ENCODE data around the gene LRRC53. TPM values are rescaled to one million over a fixed set of nuclear protein-coding genes. Genes with fewer than 3 reads are reported as not detected.

LRRC53 gene
- total RNA-seq, 1 donor from 2014 or later = not detected

- TF ChIP-seq CTCF (IDR thresholded peaks at IDR 0.05) = no peak
- Mint-ChIP-seq H3K4me3 (no peak overlapping the region), H3K27me3 (no peaks in the 10 kb centered on the region), H3K9me3 (no peaks in the 10 kb centered on the region), H3K4me1 (no peaks in the 10 kb centered on the region), H3K36me3 (ENCODE audit: low read depth) (no peaks in the 10 kb centered on the region), H3K27ac (no peak overlapping the region)
- CTCF ChIA-PET = no interaction called here
- ATAC-seq (ENCODE audit: low read depth) = no peak
- DNase-seq = no peak
- POLR2A ChIA-PET = no interaction called here
- intact Hi-C loops (cut with micrococcal nuclease) = no loop called here
These were observed 19.4 kb upstream of the LRRC53 start for GRCh38 chr1:74531796-74532195.

DNA sequence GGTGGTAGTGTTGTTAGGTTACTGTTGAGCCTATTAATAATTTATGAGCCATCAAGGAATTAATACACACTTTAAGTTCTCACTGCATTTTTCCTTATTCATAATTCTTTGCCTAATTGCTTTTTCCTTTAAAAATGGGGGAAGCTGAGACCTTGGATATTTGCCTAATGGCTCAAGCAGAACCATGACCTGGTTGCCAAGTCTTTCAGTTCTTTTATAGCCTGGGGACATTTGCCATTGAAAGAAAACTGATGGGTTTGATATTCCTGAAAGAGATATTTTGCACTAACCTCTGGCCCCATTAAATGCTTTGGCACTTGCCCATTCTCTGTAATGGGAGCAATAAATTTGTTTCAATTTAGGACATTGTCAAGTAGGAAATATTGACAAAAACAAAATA, 18.5 kb upstream of the LRRC53 start:
- no peaks in the 10 kb centered on the region for H3K27me3 Mint-ChIP-seq
- no peak overlapping the region for H3K27ac Mint-ChIP-seq
- no peak for TF ChIP-seq CTCF (IDR thresholded peaks at IDR 0.05)
- intact Hi-C loops (cut with micrococcal nuclease) = no loop called here
- H3K4me3 Mint-ChIP-seq = no peak overlapping the region
- no peaks in the 10 kb centered on the region for H3K9me3 Mint-ChIP-seq
- ChIA-PET POLR2A (no interaction called here), CTCF (no interaction called here)
- ATAC-seq (ENCODE audit: low read depth) (no peak), DNase-seq (no peak)
- no peaks in the 10 kb centered on the region for H3K4me1 Mint-ChIP-seq
- no peaks in the 10 kb centered on the region for H3K36me3 Mint-ChIP-seq (ENCODE audit: low read depth)

- Mint-ChIP-seq H3K27ac (no peak overlapping the region), H3K36me3 (ENCODE audit: low read depth) (no peaks in the 10 kb centered on the region), H3K4me1 (no peaks in the 10 kb centered on the region), H3K9me3 (no peaks in the 10 kb centered on the region), H3K4me3 (no peak overlapping the region), H3K27me3 (no peaks in the 10 kb centered on the region)
- ChIA-PET CTCF (no interaction called here), POLR2A (no interaction called here)
- no peak for TF ChIP-seq CTCF (IDR thresholded peaks at IDR 0.05)
- DNase-seq = no peak
- intact Hi-C loops (cut with micrococcal nuclease) = no loop called here
- ATAC-seq (ENCODE audit: low read depth) = no peak
These were observed 15.7 kb upstream of the LRRC53 start for GRCh38 chr1:74528123-74528522.

GRCh38 chr1:74526708-74527107, 14.3 kb upstream of the LRRC53 start:
- no peaks in the 10 kb centered on the region for H3K4me1 Mint-ChIP-seq
- POLR2A ChIA-PET = no interaction called here
- ATAC-seq (ENCODE audit: low read depth) (no peak), DNase-seq (no peak)
- TF ChIP-seq CTCF (IDR thresholded peaks at IDR 0.05) = no peak
- no peaks in the 10 kb centered on the region for H3K36me3 Mint-ChIP-seq (ENCODE audit: low read depth)
- CTCF ChIA-PET = no interaction called here
- H3K27me3 Mint-ChIP-seq = no peaks in the 10 kb centered on the region
- no peaks in the 10 kb centered on the region for H3K9me3 Mint-ChIP-seq
- H3K4me3 Mint-ChIP-seq = no peak overlapping the region
- intact Hi-C loops (cut with micrococcal nuclease) = no loop called here
- no peak overlapping the region for H3K27ac Mint-ChIP-seq

DNA sequence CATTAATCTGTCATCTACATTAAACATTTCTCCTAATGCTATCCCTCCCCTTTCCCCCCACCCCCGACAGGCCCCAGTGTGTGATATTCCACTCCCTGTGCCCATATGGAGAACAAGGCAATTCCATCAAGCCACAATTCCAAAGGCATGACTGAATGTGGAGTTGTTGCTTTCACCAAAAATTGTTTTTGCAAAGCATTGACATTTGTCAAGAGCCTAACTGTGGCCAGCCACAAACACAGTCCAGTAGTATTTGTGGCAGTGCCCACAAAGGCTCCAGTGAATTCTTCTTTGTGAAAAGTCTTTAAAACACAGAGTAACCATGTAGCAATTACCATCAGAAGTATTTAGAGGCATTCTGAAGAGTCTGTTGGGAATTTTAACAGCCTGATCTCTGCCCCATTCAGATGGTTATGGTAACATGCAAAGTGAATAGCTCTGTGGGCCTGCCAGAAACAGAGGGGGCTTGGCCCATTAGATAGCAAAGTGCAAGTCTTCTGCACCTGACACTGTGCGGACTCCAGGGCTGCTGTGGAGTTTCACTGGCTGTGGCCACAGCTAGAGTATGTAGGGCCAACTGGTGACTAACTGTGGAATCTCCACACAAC, 11.6 kb upstream of the LRRC53 start:
- H3K27me3 Mint-ChIP-seq = no peaks in the 10 kb centered on the region
- intact Hi-C loops (cut with micrococcal nuclease) = no loop called here
- H3K4me3 Mint-ChIP-seq = no peak overlapping the region
- ChIA-PET CTCF (no interaction called here), POLR2A (no interaction called here)
- TF ChIP-seq CTCF (IDR thresholded peaks at IDR 0.05) = no peak
- no peaks in the 10 kb centered on the region for H3K36me3 Mint-ChIP-seq (ENCODE audit: low read depth)
- H3K27ac Mint-ChIP-seq = no peak overlapping the region
- no peaks in the 10 kb centered on the region for H3K9me3 Mint-ChIP-seq
- DNase-seq (no peak), ATAC-seq (ENCODE audit: low read depth) (no peak)
- no peaks in the 10 kb centered on the region for H3K4me1 Mint-ChIP-seq

Measured in activated B cell treated with CpG ODN at 0.5 μM for 24 hours (primary cell).